GM12874 (cell line): Measurements from ENCODE around the gene GALNT18.

Experiments used
- CTCF ChIP-seq: IDR thresholded peaks from 2 replicates; pipeline ENCODE4 v1.5.1; 2011; ENCODE audit warnings: low read depth, mild to moderate bottlenecking, control low read depth, low read length, moderate library complexity; ENCODE audit not compliant: insufficient read depth

Gene GALNT18

DNA sequence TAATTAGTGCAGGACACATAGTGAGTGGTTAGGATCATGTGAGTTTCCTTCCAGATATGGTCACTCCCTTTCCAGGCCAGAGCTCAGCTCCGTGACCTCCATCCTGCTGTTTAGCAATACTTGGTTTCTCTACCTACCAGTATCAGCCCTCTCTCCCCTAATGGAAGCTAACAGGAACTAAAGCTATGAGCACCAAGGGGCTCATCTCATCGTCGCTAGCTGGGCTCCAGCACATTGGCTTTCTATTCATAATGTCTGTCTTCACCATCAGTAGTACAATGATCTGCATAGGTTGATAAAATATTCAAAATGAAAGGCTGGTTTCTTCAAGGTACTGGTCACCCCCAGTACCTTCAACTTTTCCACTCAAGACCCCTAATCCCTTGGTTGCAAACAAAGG, 2.4 kb upstream of the GALNT18 start:
- TF ChIP-seq CTCF, result no peak

GRCh38 chr11:11622772-11623171, 967 bp upstream of the GALNT18 start:
- no peak for TF ChIP-seq CTCF

- no peak for TF ChIP-seq CTCF
Measured at GRCh38 chr11:11622340-11622706, 518 bp upstream of the GALNT18 start.

DNA sequence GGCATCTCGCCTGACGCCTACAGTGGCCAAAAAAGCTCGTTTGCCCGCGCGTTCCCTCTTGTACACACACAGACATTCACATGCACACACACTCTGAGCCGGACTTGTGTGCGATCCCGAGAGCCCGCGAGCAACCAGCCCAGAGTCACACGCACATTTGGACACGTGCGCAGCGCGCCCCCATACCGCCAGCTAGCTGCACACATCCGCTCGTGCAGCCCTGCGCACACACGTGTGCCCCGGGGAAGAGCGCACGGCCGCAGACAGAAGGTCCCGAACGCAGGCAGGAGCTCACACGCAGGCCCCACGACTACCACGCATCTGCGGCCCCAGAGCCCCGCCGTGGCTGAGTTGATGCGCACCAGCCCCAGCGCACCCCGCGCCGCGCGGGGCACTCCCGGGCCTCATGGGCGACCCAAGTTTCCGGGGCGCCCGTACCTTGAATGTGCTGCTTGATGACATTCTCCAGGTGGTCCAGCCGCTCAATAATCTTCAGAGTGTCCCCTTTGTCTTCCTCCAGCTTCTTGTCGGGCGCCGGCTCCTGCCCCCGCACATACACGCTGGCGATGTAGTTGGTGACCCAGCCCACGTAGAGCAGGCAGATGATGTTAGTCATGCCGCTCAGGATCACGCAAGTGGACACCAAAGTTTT, 758 bp downstream of the GALNT18 start:
- peak; percentile 26; the same call in 1 of the 2 replicates for TF ChIP-seq CTCF

DNA sequence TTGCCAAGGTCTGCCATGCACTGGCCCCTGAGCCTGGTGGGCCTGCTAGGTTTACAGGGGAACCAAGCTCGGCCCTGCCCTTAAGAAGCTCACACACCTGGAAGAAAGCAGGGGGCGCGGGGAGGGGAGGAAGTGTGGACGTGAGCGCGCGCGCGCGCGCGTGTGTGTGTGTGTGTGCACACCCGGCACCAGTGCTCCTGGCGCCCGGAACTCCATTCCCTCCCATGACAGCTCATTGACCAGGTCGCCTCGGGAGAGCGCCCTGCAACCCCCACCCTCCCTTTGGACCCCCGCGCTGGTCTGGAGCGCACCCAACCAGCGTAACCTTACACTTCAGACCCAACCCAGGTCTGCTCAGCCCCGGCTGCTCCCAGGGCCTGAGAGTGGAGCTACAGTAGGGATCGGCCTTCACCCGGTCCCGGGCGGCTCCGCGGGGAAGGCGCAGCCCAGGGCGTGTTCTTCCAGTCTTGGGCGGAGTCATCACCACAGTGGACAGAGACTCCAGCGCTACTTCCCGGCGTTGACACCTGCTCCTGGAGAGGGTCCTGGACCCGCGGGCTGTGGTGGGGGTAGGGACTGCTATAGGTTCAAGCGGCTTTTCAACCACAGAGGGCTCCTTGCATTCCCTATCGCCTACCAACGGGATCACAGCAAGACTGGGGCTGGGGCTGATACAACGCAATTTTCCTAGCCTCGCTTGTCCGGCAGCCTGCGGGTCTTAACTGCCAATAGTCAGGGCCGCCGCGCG, 1.5 kb downstream of the GALNT18 start:
- TF ChIP-seq CTCF, result no peak

GRCh38 chr11:11618973-11619435, 2.8 kb downstream of the GALNT18 start:
- no peak for TF ChIP-seq CTCF

DNA sequence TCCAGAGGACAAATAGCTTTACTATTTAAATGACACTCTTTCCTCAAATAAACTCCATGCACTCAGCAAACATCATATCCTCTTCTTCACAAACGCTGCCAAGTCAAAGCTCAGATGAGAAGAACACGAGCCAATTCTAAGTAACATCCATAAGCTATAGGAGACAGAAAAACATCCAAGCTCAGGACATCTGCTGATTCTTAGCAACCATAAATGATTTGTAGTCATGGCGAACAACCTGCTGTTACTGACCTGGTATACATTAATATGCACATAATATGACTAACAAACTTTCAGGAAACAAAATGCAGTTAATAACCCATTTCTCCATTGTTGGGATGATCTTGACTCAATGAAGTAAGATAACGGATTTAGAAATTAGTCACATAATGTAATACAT, 6.7 kb downstream of the GALNT18 start:
- no peak for TF ChIP-seq CTCF
